HK-2 (cell line): Measurements from ENCODE around the gene VPS37B.
"Not testable (repeated sequence)": the region's sequence is repeated elsewhere in the genome, so short reads cannot be mapped to it uniquely, and the experiment has no call there.

Source experiments
- DNase-seq: peaks from one replicate; pipeline ENCODE4 v3.0.0-alpha.2; 2018; ENCODE audit not compliant: unreplicated experiment

VPS37B gene

DNA sequence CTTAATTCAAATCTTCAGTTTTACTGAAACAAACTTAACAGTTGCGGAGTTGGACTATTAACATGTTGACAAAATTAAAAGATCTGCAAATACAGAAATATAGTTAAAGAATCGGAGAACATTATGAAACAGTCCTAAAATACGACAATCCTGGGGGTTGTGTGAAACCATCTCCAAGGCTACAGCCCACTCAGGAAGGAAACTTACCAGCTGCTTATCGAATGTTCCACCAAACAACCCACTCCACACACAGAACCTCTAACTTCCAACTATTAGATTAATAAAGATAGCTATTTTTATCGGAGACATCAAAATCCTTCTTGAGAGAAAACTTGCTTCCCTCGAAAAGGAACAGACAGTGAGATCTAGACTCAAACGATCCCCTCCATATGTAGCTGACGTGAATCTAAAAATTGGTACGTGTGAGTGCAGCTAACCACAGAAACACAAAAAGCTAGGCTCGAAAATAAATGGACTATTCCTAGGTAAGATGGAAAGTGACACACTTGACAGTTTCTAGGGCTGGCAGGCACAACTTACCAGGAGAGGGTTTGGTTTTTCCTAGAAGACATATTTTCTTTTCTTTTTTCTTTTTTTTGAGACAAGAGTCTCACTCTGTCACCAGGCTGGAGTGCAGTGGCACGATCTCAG is 12.9 kb downstream of the VPS37B start:
- DNase-seq = no peak

GRCh38 chr12:122880668-122881067 is 15.3 kb downstream of the VPS37B start:
- DNase-seq = no peak

- DNase-seq = no peak
Observed at GRCh38 chr12:122880155-122880667, 15.7 kb downstream of the VPS37B start.

GRCh38 chr12:122878780-122879612 is 16.9 kb downstream of the VPS37B start:
- DNase-seq = no peak

DNA sequence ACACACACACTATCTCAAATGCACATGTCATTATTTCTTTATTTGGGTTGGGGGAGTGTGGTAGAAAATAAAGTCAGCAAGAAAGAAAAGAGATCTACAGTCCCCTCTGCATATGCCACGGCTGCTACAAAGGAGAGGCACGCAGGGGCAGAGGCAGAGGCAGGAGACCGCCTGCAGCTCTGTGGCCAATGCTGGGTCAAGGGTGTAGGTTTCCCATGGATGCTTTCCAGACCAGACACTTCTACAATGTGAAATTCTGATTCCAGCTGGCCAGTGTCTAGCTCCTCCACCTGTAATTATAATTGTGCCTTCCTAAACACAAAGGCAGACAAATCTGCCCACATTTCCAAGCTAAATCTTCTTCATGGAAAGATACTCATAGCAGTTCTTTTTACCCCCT is 19.2 kb downstream of the VPS37B start:
- DNase-seq = no peak

GRCh38 chr12:122876281-122876680 is 19.6 kb downstream of the VPS37B start:
- DNase-seq = not testable (repeated sequence)

- no peak for DNase-seq
Observed at GRCh38 chr12:122875590-122876220, 20.2 kb downstream of the VPS37B start.

GRCh38 chr12:122874081-122874480 is 21.8 kb downstream of the VPS37B start:
- no peak for DNase-seq

GRCh38 chr12:122873540-122873939 is 22.4 kb downstream of the VPS37B start:
- no peak for DNase-seq

DNA sequence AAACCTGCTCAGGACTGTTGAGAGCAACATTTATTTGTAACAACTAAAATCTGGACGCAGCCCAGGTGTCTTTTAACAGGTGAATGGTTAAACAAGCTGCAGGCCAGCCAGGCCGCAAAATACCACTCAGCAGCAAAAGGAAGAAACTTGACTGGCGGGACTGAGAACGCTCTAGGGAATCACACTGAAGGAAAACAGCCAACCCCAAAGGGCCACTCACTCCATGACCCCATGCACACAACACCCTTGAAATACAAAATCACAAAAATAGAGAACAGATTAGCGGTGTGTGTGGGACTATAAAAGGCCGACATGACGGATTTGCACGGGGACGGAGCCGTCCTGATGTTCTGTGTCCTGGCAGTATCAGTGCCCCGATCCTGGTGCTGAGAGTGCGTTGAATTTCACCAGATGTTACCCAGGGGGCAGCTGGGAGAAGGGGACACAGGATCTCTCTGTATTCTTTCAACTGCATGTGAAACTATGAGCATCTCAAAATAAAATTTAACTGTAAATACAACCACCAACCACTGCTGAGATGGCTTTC is 23.0 kb downstream of the VPS37B start:
- DNase-seq = no peak

- no peak for DNase-seq
Observed at GRCh38 chr12:122871851-122872780, 23.8 kb downstream of the VPS37B start.

DNA sequence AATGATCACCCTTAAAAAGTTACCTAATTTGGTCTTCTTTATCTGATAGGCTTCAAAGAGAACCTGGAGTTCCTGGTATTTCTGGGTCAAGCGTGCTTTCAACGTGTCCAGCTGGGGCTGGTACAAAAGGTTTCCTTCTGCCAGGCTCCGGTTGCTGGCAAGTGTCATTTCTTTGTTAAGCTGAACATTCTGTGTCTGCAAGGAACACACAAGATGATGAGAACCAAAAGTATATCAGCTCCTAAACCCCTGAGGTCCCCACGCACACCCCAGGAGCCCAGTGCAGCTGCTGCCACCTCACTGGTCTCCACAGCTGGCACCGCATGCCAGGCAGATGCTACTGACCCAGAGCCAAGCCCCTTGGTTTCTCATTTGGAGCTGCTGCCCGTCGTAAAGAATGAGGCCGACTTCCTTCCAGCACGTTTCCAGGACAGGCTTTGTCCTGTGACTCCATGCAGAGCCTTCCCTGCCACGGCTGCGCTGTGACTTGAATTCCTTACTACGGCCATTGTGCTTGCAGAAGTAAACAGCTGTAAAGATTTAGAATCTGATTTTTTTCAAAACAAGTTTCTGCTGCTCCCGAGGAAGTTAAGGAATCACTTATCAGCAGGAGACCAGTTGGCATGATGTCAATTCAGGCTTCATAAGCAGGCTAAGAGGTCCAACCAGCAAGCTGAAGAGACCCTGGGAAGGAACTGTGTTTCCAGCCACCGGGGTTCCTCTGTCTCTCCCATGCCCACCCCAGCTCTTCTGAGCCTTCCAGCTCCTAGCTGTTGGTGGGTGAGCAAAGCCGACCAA is 24.9 kb downstream of the VPS37B start:
- no peak for DNase-seq

- DNase-seq = no peak
Observed at GRCh38 chr12:122870163-122870842, 25.6 kb downstream of the VPS37B start.

DNA sequence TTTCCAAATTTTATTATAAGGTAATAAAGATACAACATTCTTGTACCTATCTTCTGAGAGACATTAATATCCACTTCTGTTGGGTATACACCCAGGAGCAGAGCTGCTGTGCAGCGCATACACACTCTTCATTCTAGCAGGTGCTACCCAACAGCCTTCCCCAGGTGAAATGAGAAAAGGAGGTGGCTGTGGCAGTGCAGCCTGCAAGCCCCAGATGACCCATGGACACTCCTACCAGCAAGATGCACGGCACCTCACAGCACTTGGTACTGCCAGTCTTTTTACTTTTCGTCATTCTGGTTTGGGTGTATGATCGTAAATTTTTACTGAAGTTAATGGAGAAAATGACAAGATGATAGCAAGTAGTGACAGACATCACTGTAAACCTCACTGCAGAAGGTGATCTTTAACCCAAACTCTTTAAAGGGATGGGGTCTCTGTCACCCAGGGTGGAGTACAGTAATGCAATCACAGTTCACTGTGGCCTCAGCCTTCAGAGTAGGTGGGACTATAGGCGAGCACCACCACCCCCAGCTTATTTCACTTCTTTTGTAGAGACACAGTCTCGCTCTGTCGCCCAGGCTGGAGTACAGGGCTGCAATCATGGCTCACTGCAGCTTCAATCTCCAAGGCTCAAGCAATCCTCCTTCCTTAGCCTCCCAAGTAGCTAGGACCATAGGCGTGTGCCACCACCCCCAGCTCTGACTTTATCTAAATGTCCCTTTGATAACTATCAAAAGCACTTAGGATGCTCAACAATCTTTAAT is 26.5 kb downstream of the VPS37B start:
- DNase-seq = no peak

- DNase-seq = no peak
Observed at GRCh38 chr12:122868471-122869177, 27.3 kb downstream of the VPS37B start.

DNA sequence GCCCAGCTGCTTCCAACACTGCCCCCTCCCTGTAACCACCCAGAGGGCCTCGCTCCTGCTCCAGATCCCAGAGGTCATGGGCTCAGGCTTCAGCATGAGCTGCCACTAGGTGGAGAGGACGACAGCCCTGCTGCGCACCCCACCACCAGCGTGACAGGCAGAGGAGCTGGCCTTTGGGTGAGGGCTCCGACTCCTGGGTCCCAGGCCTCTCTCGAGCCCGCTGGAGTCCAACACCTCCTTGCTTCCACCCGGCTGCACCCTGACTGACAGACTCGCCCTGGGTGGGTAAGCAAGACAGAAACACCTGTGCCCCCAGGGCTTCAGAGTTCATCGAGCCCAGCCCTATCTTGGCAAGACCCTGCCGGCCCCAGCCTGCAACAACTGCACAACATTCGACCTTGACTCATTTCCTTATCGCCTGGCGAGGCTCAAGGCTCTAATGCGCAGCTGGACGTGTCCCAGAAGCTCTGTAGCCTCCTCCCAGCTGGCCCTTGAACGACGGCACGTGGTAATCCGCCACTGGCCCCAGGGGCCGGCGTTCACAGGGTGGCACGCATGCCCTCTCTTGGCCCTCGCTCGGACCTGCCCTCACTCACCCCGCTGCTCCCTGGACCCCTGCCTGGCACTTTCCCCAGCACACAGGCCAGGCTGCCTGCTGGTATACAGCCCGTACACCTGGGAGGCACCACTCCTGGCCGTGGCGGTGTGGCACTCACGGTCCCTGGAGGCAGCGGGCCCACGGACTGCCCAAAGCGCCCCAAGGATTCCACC is 28.0 kb downstream of the VPS37B start:
- no peak for DNase-seq

DNA sequence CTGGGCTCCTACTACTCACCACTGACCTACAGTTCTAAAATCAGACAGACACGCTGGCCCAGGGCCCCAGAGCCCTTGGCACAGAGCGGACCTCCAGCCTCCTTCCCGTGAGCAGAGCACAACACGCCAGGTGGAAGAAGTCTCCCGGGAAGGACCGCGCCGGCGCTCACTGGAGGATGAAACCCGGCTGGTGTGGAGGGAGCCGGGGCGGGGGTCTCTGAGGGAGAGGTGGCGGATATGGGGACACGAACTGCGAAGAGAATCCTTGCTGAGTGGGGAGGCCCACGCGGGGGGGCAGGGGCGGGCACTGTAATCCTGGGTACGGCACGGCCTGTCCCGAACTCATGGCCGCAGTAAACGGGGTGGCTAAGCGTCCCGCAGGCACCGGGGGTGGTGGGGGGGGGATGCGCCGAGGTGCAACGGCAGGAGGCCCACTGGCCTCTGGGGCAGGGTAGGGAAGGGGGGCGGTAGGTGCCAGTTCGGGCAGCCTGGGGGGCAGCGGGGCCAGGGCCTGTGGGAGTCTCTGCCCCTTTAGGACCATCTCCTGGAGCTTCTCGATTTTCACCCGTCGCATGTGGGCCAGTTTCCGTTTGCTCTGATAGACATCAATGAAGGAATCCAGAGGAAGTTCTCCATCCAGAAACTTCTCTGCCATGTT is 28.8 kb downstream of the VPS37B start:
- no peak for DNase-seq
